Measurements from ENCODE around the gene NSMCE1. TPM values are rescaled to one million over a fixed set of nuclear protein-coding genes. Genes with fewer than 3 reads are reported as not detected.

NSMCE1 gene
- total RNA-seq, 4 donors from 2014 or later: 6.2 to 90.8 (median 27.2) TPM

DNA sequence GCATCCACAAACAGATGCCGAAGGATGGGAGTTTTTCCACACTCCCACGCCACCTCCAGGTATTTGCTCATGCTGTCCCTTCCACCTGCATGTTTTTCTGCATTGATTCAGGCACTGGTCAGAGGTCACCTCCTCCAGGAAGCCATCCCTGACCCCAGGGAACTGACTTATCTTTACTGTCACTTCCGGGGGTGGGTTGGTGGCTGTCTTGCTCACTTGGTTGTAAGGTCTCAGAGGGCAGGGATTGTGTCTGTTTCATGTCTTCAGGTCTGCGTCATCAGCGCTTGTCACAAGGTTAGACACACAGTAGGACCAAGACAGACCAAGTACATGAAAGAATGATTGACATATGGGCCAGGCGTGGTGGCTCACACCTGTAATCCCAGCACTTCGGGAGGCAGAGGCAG is 43.3 kb upstream of the NSMCE1 start:
- intact Hi-C loops (cut with DNase I; ENCODE audit: low total_unique reads): loop anchor here (10.0 kb wide), 1 partner anchor 53 kb away; no protein-coding TSS in a partner anchor
- H3K9me3 ChIP-seq: no peaks in the 10 kb centered on the region
- TF ChIP-seq EP300 (IDR thresholded peaks at IDR 0.05; ENCODE audit: low read depth) (no peak), POLR2A (IDR thresholded peaks at IDR 0.05) (no peak), POLR2AphosphoS5 (IDR thresholded peaks at IDR 0.05) (no peak)
- TF ChIP-seq, protein P1, sequence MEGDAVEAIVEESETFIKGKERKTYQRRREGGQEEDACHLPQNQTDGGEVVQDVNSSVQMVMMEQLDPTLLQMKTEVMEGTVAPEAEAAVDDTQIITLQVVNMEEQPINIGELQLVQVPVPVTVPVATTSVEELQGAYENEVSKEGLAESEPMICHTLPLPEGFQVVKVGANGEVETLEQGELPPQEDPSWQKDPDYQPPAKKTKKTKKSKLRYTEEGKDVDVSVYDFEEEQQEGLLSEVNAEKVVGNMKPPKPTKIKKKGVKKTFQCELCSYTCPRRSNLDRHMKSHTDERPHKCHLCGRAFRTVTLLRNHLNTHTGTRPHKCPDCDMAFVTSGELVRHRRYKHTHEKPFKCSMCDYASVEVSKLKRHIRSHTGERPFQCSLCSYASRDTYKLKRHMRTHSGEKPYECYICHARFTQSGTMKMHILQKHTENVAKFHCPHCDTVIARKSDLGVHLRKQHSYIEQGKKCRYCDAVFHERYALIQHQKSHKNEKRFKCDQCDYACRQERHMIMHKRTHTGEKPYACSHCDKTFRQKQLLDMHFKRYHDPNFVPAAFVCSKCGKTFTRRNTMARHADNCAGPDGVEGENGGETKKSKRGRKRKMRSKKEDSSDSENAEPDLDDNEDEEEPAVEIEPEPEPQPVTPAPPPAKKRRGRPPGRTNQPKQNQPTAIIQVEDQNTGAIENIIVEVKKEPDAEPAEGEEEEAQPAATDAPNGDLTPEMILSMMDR (IDR thresholded peaks at IDR 0.05): no peak
- H3K4me1 ChIP-seq: peaks cover 19 to 36% (median 32%) of the 10 kb centered on the region in 4 donors
- no peak overlapping the region for H3K27ac ChIP-seq
- H3K36me3 ChIP-seq: no peaks in the 10 kb centered on the region
- in situ Hi-C loops (cut with MboI; ENCODE audit: low pct_ligation_motif_present in 1 of 4, low pct_unique_long_range_greater_than_20kb in 1 of 4, low sequenced_read_pairs in 3 of 4): loop anchor here in 1 of 4 donors (10.0 kb wide), 1 partner anchor 77 kb away; no protein-coding TSS in a partner anchor
- no peak overlapping the region for H3K4me3 ChIP-seq
- no peaks in the 10 kb centered on the region for H3K27me3 ChIP-seq
- 76 to 78% methylated on average over 4 to 7 of the region's 7 CpGs for WGBS, 2 donors (ENCODE audit: low coverage in 1 of 2)
- no peak for DNase-seq

DNA sequence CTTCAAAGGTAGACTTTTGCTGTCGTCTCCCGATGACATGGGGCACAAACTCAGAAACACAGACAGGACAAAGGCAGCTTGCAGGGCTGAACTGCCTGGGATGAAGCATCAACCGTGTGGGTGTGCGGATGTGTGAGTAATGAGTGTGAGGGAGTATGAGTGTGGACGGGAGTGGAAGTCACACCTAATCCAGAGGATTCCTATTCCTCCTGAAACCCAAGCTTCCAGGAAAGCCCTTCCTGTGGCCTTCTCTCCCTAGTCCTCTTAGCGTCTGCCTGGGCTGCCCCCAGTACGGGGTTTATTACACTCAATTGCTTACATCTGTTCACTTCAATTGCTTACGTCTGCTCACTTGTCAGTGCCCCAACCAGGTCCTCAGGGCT is 42.9 kb upstream of the NSMCE1 start:
- intact Hi-C loops (cut with DNase I; ENCODE audit: low total_unique reads) (loop anchor here (10.0 kb wide), 1 partner anchor 53 kb away; no protein-coding TSS in a partner anchor), in situ Hi-C loops (cut with MboI; ENCODE audit: low pct_ligation_motif_present in 1 of 4, low pct_unique_long_range_greater_than_20kb in 1 of 4, low sequenced_read_pairs in 3 of 4) (loop anchor here in 1 of 4 donors (10.0 kb wide), 1 partner anchor 77 kb away; no protein-coding TSS in a partner anchor)
- Histone ChIP-seq H3K27me3 (no peaks in the 10 kb centered on the region), H3K9me3 (no peaks in the 10 kb centered on the region), H3K36me3 (no peaks in the 10 kb centered on the region), H3K4me3 (no peak overlapping the region), H3K4me1 (peaks cover 17 to 31% (median 27%) of the 10 kb centered on the region in 4 donors), H3K27ac (no peak overlapping the region)
- 45 to 63% methylated on average over 4 to 8 of the region's 8 CpGs for WGBS, 2 donors (ENCODE audit: low coverage in 1 of 2)
- TF ChIP-seq, protein P1 (IDR thresholded peaks at IDR 0.05): no peak
- TF ChIP-seq POLR2A (IDR thresholded peaks at IDR 0.05): no peak
- TF ChIP-seq EP300 (IDR thresholded peaks at IDR 0.05; ENCODE audit: low read depth): no peak
- no peak for TF ChIP-seq POLR2AphosphoS5 (IDR thresholded peaks at IDR 0.05)
- DNase-seq: no peak

DNA sequence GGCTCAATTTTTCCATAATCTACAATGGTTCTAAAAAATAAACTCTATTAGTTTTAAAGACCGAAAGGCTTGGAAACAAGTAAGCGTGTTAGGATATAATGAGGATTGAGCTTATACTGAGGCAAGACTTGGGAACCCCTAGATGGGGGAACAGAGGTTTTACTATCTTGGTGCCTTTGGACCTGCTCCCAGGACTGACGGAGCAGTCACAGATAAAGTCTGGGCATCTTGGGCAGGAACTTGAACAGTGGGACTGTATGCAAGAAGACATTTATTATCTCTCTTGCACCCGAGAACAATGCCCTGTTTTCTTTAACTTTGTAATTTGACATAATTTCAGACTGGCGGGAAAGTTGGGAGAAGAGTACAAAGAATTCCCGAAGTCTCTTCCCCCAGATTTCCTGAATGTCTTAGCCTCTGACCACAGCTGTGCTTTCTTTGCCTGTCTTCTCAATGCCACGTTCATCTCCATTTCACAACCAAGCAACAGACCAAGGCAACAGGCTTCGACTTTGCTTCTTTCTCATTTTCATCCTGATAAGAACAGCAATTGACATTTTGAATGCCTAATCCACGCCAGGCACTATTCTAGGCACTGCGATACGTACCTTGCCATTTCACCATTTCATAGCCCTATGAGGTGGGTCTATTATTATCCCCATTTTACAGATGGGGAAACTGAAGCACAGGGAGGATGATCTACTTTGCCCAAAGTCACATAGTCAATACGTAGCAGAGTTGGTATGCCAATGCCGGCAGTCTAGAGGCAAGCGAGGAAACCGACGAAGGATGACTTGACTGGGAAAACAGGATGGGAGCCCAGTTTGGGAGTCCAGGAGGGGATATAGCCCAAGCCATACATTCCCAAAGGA is 42.2 kb upstream of the NSMCE1 start:
- no peaks in the 10 kb centered on the region for H3K36me3 ChIP-seq
- H3K27ac ChIP-seq: no peak overlapping the region
- 74 to 82% methylated on average over 14 to 16 of the region's 16 CpGs for WGBS, 2 donors (ENCODE audit: low coverage in 1 of 2)
- H3K4me3 ChIP-seq: no peak overlapping the region
- intact Hi-C loops (cut with DNase I; ENCODE audit: low total_unique reads): loop anchor here (10.0 kb wide), 1 partner anchor 54 kb away; no protein-coding TSS in a partner anchor
- H3K9me3 ChIP-seq: no peaks in the 10 kb centered on the region
- DNase-seq: no peak
- H3K4me1 ChIP-seq: peaks cover 11 to 25% (median 21%) of the 10 kb centered on the region in 4 donors
- in situ Hi-C loops (cut with MboI; ENCODE audit: low pct_ligation_motif_present in 1 of 4, low pct_unique_long_range_greater_than_20kb in 1 of 4, low sequenced_read_pairs in 3 of 4): loop anchor here in 1 of 4 donors (10.0 kb wide), 1 partner anchor 76 kb away; no protein-coding TSS in a partner anchor
- H3K27me3 ChIP-seq: no peaks in the 10 kb centered on the region
- TF ChIP-seq, protein P1 (IDR thresholded peaks at IDR 0.05): no peak
- TF ChIP-seq POLR2AphosphoS5 (IDR thresholded peaks at IDR 0.05) (no peak), POLR2A (IDR thresholded peaks at IDR 0.05) (no peak), EP300 (IDR thresholded peaks at IDR 0.05; ENCODE audit: low read depth) (no peak)

DNA sequence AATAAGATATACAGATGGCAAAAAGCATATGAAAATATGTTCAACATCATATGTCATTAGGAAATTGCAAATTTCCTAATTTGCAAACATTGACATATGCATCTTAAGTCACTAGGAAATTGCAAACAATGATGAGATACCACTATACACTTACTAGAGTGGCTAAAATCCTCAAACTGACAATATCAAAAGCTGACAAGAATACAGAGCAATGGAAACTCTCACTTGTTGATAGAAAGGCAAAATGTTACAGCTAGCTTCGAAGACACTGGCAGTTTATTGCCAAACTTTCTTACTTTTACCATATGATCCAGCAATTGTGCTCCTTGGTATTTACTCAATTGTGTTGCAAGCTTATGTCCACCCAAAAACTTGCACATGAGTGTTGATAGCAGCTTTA is 40.2 kb upstream of the NSMCE1 start:
- 88 to 100% methylated on average over 1 of the region's 1 CpG for WGBS, 2 donors (ENCODE audit: low coverage in 1 of 2)
- Histone ChIP-seq H3K27me3 (no peaks in the 10 kb centered on the region), H3K27ac (no peak overlapping the region), H3K36me3 (no peaks in the 10 kb centered on the region), H3K9me3 (no peaks in the 10 kb centered on the region), H3K4me1 (peaks cover 6 to 16% (median 7%) of the 10 kb centered on the region in 4 donors), H3K4me3 (no peak overlapping the region)
- in situ Hi-C loops (cut with MboI; ENCODE audit: low pct_ligation_motif_present in 1 of 4, low pct_unique_long_range_greater_than_20kb in 1 of 4, low sequenced_read_pairs in 3 of 4) (no loop called here), intact Hi-C loops (cut with DNase I; ENCODE audit: low total_unique reads) (no loop called here)
- DNase-seq: no peak
- TF ChIP-seq EP300 (IDR thresholded peaks at IDR 0.05; ENCODE audit: low read depth) (no peak), POLR2AphosphoS5 (IDR thresholded peaks at IDR 0.05) (no peak), POLR2A (IDR thresholded peaks at IDR 0.05) (no peak)
- TF ChIP-seq, protein P1 (IDR thresholded peaks at IDR 0.05): no peak

Measured in transverse colon (tissue), 4 donors.